Measurements from ENCODE around the gene SMIM45.
A peak's percentile ranks its signal among the peaks of the same experiment; 100 is the strongest.

Gene SMIM45

GRCh38 chr22:41951898-41952474 lies at the start of gene SMIM45:
Gene SMIM45, plus strand, starts transcription at chr22:41952150.
- ATAC-seq (replicated peaks in 1 of 2) (no peak), DNase-seq (no peak)
- H3K27me3 Mint-ChIP-seq (ENCODE audit: low read depth) = no peaks in the 10 kb centered on the region
- no peaks in the 10 kb centered on the region for H3K9me3 Mint-ChIP-seq
- H3K27ac Mint-ChIP-seq = no peak within 1 kb of the TSS
- no peak within 1 kb of the TSS for H3K4me3 Mint-ChIP-seq
- H3K4me1 Mint-ChIP-seq (ENCODE audit: low read depth) = peaks cover 37% of the 10 kb centered on the region
- no peaks in the 10 kb centered on the region for H3K36me3 Mint-ChIP-seq (ENCODE audit: insufficient read depth in 2 of 2)

- H3K4me3 Mint-ChIP-seq = no peak overlapping the region
- ATAC-seq (replicated peaks in 1 of 2) (no peak), DNase-seq (no peak)
- no peaks in the 10 kb centered on the region for H3K27me3 Mint-ChIP-seq (ENCODE audit: low read depth)
- H3K27ac Mint-ChIP-seq = no peak overlapping the region
- no peaks in the 10 kb centered on the region for H3K9me3 Mint-ChIP-seq
- H3K4me1 Mint-ChIP-seq (ENCODE audit: low read depth) = peaks cover 9% of the 10 kb centered on the region
- H3K36me3 Mint-ChIP-seq (ENCODE audit: insufficient read depth in 2 of 2) = peaks cover 0 to 7% of the 10 kb centered on the region in 2 donors
These were observed 49.0 kb upstream of the SMIM45 start for GRCh38 chr22:41902932-41903421.

GRCh38 chr22:41904450-41905410 lies 47.2 kb upstream of the SMIM45 start:
- H3K27me3 Mint-ChIP-seq (ENCODE audit: low read depth) = no peaks in the 10 kb centered on the region
- no peak overlapping the region for H3K4me3 Mint-ChIP-seq
- ATAC-seq (replicated peaks in 1 of 2) = no peak
- no peak for DNase-seq
- peaks cover 0 to 5% of the 10 kb centered on the region in 2 donors for H3K36me3 Mint-ChIP-seq (ENCODE audit: insufficient read depth in 2 of 2)
- H3K9me3 Mint-ChIP-seq = no peaks in the 10 kb centered on the region
- peaks cover 22% of the 10 kb centered on the region for H3K4me1 Mint-ChIP-seq (ENCODE audit: low read depth)
- H3K27ac Mint-ChIP-seq = no peak overlapping the region

GRCh38 chr22:41905411-41906202 lies 46.3 kb upstream of the SMIM45 start:
- no peak for DNase-seq
- Mint-ChIP-seq H3K4me3 (no peak overlapping the region), H3K36me3 (ENCODE audit: insufficient read depth in 2 of 2) (peaks cover 0 to 5% of the 10 kb centered on the region in 2 donors), H3K9me3 (no peaks in the 10 kb centered on the region), H3K27ac (no peak overlapping the region), H3K27me3 (ENCODE audit: low read depth) (no peaks in the 10 kb centered on the region), H3K4me1 (ENCODE audit: low read depth) (peaks cover 22% of the 10 kb centered on the region)
- ATAC-seq (replicated peaks in 1 of 2) = no peak

- ATAC-seq (replicated peaks in 1 of 2) (no peak), DNase-seq (no peak)
- peaks cover 7% of the 10 kb centered on the region for H3K27me3 Mint-ChIP-seq (ENCODE audit: low read depth)
- H3K36me3 Mint-ChIP-seq (ENCODE audit: insufficient read depth in 2 of 2) = peaks cover 0 to 4% of the 10 kb centered on the region in 2 donors
- no peaks in the 10 kb centered on the region for H3K9me3 Mint-ChIP-seq
- H3K27ac Mint-ChIP-seq = no peak overlapping the region
- H3K4me1 Mint-ChIP-seq (ENCODE audit: low read depth) = peaks cover 30% of the 10 kb centered on the region
- H3K4me3 Mint-ChIP-seq = no peak overlapping the region
These were observed 45.1 kb upstream of the SMIM45 start for GRCh38 chr22:41906822-41907221.

- no peaks in the 10 kb centered on the region for H3K9me3 Mint-ChIP-seq
- no peak overlapping the region for H3K4me3 Mint-ChIP-seq
- H3K36me3 Mint-ChIP-seq (ENCODE audit: insufficient read depth in 2 of 2) = peaks cover 0 to 5% of the 10 kb centered on the region in 2 donors
- no peak for DNase-seq
- peak in 1 of 2 donors; percentile 29 for ATAC-seq (replicated peaks in 1 of 2)
- H3K4me1 Mint-ChIP-seq (ENCODE audit: low read depth) = peaks cover 37% of the 10 kb centered on the region
- H3K27me3 Mint-ChIP-seq (ENCODE audit: low read depth) = peaks cover 16% of the 10 kb centered on the region
- H3K27ac Mint-ChIP-seq = no peak overlapping the region
These were observed 44.2 kb upstream of the SMIM45 start for GRCh38 chr22:41907436-41908401.

- Mint-ChIP-seq H3K4me3 (peak overlapping the region in 1 of 2 donors; percentile 59), H3K27me3 (ENCODE audit: low read depth) (peaks cover 25% of the 10 kb centered on the region), H3K4me1 (ENCODE audit: low read depth) (peaks cover 45% of the 10 kb centered on the region), H3K36me3 (ENCODE audit: insufficient read depth in 2 of 2) (peaks cover 0 to 3% of the 10 kb centered on the region in 2 donors), H3K9me3 (no peaks in the 10 kb centered on the region), H3K27ac (peak overlapping the region; percentile 60)
- DNase-seq (no peak), ATAC-seq (replicated peaks in 1 of 2) (peak; percentile 11 to 16)
These were observed 43.3 kb upstream of the SMIM45 start for GRCh38 chr22:41908411-41909309.

GRCh38 chr22:41909310-41910049 lies 42.5 kb upstream of the SMIM45 start:
- H3K27ac Mint-ChIP-seq = no peak overlapping the region
- peaks cover 0 to 3% of the 10 kb centered on the region in 2 donors for H3K36me3 Mint-ChIP-seq (ENCODE audit: insufficient read depth in 2 of 2)
- ATAC-seq (replicated peaks in 1 of 2) = no peak
- H3K4me1 Mint-ChIP-seq (ENCODE audit: low read depth) = peaks cover 45% of the 10 kb centered on the region
- no peaks in the 10 kb centered on the region for H3K9me3 Mint-ChIP-seq
- DNase-seq = no peak
- peak overlapping the region; percentile 11 to 53 for H3K4me3 Mint-ChIP-seq
- peaks cover 25% of the 10 kb centered on the region for H3K27me3 Mint-ChIP-seq (ENCODE audit: low read depth)

GRCh38 chr22:41910050-41911000 lies 41.6 kb upstream of the SMIM45 start:
- peaks cover 46% of the 10 kb centered on the region for H3K4me1 Mint-ChIP-seq (ENCODE audit: low read depth)
- peak overlapping the region; percentile 63 to 72 for H3K4me3 Mint-ChIP-seq
- peak; percentile 21 to 32 for ATAC-seq (replicated peaks in 1 of 2)
- peaks cover 27% of the 10 kb centered on the region for H3K27me3 Mint-ChIP-seq (ENCODE audit: low read depth)
- no peaks in the 10 kb centered on the region for H3K9me3 Mint-ChIP-seq
- H3K36me3 Mint-ChIP-seq (ENCODE audit: insufficient read depth in 2 of 2) = peaks cover 0 to 3% of the 10 kb centered on the region in 2 donors
- DNase-seq = peak; percentile 42 to 45
- H3K27ac Mint-ChIP-seq = no peak overlapping the region

GRCh38 chr22:41911001-41911611 lies 40.8 kb upstream of the SMIM45 start:
- Mint-ChIP-seq H3K36me3 (ENCODE audit: insufficient read depth in 2 of 2) (peaks cover 0 to 3% of the 10 kb centered on the region in 2 donors), H3K4me1 (ENCODE audit: low read depth) (peaks cover 54% of the 10 kb centered on the region), H3K4me3 (peak overlapping the region; percentile 63 to 74), H3K9me3 (no peaks in the 10 kb centered on the region), H3K27ac (no peak overlapping the region), H3K27me3 (ENCODE audit: low read depth) (peaks cover 34% of the 10 kb centered on the region)
- ATAC-seq (replicated peaks in 1 of 2) = peak in 1 of 2 donors; percentile 6
- DNase-seq = no peak

Measured in activated T-cell treated with anti-CD3 and anti-CD28 coated beads, Interleukin-2, amount 50 U/mL, for 72 hours (primary cell).